Effector CD8-positive, alpha-beta T cell (primary cell): ENCODE results near the gene PLAC8.
"Not testable (repeated sequence)": the region's sequence is repeated elsewhere in the genome, so short reads cannot be mapped to it uniquely, and the experiment has no call there.

ENCODE experiments used
- DNase-seq: peaks from one replicate; lab custom pipeline; 2025; lab: John Stamatoyannopoulos, UW

The PLAC8 gene

DNA sequence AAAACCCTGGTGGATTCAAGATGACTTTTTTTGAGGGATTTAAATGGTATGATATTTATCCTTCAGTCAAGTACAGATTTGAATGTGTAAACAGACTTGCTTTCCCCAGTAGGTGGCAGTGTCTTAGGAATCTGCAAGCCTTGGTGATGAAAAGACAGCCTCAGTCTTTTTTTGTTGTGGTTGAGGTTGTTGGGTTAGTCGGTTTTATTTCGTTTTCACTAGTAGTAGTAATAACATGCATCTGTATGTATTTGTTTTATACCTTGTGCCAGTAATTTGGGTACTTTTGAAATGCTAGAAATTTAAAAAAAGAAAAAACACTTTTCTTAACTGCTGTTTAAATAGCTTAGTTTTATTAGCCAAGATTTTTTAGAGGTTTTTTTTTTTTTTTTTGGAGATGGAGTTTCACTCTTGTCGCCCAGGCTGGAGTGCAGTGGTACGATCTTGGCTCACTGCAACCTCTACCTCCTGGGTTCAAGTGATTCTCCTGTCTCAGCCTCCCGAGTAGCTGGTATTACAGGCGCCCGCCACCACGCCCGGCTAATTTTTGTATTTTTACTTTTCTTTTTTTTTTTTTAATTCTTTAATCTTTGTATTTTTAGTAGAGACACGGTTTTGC, 40.3 kb downstream of the PLAC8 start:
- peak; percentile 12 for DNase-seq

DNA sequence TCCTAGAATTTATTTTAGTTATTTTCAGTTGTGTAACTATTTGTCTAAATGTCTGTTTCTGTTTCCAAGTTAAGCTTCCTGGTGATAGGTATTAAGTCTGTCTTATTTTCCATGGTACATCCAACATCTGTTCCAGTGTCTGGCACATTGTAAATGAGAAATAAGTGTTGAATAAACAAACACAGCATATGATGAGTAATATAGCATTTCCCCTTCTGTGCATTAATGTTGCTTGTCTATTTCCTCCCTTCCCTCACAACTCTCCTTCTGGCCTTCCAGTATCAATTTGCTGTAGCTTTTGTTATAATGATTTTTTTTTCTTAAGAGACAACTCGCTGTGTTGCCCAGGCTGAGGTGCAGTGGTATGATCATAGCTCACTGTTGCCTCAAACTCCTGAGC, 43.4 kb downstream of the PLAC8 start:
- no peak for DNase-seq

DNA sequence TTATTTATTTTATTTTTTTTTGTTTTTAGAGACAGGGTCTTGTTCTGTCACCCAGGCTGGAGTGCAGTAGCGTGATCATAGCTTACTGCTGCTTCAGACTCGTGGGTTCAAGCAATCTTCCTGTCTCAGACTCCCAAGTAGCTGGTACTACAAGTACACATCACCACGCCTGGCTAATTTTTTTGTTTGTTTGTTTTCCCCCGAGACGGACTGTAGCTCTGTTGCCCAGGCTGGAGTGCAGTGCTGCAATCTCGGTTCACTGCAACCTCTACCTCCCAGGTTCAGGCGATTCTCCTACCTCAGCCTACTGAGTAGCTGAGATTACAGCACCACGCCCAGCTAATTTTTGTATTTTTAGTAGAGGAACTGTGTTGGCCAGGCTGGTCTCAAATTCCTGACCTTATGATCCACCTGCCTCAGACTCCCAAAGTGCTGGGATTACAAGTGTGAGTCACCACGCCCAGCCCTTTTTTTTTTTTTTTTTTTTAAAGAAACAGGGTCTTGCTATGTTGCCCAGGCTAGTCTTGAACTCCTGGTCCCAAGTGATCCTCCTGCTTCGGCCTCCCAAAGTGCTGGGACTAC, 47.4 kb downstream of the PLAC8 start:
- DNase-seq = no peak

DNA sequence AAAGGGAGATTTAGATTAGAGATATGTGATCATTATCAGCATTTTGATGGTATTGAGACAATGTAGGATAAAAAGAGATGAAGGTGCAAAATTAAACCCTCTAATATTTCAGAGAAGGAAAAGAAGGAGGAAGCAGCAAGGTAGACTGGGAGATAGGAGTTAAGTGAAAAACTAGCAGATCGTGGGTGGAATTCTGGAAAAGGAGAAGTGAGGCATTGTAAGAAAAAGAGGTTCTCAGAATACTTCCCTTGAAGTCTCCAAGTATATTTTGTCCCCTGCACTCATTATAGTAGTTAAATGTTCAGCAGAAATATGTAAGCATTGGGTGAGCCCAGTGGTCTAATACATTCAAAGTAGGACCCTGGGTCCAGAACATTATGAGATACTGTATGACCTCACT, 49.3 kb downstream of the PLAC8 start:
- DNase-seq = no peak

DNA sequence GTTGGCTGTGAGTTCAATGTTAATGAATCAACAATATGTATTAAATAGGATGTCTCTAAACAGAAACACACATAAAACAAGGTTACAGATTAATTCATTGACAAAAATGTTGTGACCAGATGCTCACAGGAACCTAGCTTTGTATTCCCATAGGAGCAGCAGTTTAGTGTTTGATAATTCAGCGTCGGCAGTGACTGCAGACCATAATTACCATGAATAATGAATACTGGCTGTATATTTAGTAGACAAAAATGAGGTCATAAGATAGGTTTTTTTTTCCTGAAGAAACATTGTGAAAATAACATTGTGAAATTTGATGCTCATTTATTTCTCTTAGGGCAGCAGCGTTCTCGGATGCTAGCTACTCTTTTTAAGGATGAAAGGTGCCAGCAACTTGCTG, 51.8 kb downstream of the PLAC8 start:
- DNase-seq = no peak

DNA sequence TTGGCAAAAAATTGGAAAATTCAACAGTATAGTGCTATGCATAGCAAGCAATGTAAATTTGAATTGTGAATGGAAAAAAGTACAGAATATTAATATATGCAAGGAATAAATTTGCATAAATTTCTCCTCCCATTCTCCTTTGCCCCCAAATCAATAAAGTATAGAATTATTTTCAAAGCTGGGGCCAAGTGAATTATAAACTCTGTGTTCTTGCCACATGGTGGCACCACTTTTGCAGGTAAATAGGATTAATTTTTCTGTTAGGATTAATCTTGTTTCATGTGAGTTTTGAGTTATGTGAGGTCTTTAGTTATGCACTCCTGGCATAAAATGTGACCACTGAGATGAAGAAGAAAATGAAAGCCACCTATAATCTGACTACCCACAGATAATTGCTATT, 59.6 kb downstream of the PLAC8 start:
- DNase-seq = no peak

DNA sequence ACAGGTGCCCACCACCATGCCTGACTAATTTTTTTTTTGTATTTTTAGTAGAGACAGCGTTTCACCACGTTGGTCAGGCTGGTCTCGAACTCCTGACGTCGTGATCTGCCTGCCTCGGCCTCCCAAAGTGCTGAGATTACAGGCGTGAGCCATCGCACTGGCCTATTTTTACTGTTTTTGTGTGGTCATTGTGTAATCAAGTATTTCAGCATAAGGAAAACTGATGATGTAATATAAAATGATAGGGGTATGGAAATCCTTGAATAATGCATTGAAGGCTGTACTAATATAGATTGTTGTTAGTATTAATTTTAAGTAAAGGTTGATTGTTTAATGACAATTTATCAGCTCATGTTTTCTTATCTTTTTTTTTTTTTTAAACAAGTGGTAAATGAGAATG, 65.7 kb downstream of the PLAC8 start:
- DNase-seq = not testable (repeated sequence)

DNA sequence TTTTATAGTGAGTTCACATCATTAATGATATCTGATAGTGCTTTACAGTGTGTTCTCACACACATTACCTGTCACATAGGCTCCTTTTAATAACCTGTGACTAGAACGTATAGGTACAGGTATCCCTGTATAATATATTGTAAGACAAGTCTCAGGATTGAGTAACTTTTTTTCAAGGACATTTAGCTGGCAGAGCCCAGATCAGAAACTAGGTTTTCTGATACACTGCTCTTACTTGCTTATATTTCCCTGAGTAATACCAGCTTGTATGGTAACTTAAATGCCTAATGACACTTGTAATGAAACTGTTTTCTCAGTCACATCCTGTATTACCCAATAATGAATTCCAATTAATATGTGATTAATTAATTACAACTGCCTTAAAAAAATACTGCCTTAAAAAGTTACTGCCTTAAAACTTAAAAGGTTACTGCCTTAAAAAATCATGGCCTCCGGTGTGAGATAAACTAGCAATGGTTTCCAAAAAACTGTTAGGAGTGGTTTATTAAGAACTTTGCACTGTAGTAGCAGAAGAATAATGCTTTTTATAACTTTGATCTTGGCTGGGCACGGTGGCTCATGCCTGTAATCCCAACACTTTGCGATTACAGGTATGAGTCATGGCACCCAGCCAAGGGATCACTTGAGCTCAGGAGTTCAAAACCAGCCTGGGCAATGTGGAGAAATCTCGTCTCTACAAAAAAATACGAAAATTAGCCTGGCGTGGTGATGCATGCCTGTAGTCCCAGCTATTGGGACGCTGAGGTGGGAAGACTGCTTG, 67.6 kb downstream of the PLAC8 start:
- DNase-seq = no peak

DNA sequence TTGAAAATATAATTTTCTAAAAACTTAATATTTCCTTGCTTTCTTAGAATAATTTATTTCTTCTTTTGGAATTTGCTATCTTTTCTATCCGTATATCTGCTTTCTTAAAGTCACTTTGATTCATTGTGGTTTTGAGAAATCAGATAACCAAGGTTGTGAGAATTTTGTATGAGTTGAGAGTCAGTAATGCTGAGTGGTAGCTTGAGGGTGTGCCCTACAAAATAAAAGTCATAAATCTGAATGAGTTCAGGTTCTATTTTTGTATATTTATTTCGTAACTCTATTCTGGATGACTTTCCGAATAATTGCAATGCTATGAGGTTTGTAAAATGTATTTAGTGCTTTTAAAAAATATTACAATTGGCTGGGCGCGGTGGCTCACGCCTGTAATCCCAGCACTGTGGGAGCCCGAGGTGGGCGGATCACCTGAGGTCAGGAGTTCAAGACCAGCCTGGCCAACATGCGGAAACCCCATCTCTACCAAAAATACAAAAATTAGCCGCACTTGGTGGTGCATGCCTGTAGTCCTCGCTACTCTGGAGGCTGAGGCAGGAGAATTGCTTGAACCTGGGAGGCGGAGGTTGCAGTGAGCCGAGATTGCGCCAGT, 70.6 kb downstream of the PLAC8 start:
- DNase-seq = no peak

DNA sequence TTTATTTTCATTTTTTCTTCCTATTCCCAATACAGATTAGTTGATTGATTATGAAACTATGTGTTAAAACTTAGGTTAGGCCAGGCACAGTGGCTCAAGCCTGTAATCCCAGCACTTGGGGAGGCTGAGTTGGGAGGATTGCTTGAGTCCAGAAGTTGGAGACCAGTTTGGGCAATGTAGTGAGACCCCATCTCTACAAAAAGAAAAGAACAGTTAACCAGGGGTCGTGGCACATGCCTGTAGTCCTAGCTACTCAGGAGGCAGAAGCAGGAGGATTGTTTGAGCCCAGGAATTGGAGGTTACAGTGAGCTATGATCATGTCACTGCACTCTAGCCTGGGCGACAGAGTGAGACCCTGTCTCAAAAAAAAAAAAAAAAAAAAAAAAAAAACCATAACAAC, 71.4 kb downstream of the PLAC8 start:
- DNase-seq = not testable (repeated sequence)

DNA sequence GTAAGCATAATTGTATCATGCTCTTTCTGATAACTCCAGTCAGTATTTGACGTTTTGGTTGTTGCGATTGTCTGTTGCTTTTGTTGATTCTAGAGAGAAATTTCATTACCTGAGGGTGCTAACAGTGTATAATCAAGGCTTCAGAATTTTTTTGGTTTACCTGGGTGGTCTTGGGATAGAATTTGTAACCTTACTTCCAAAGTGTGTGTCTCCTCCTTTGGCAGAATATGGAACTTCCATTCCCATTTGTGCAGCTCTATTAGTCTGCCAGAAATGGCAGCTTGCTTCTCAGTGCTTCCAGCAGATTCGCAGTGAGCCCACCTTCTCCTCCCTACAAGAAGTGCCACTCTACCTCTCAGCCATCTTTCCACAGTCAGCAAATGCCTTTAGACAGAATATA, 74.3 kb downstream of the PLAC8 start:
- no peak for DNase-seq
